ENCODE results near the gene MYH4.

Gene MYH4

DNA sequence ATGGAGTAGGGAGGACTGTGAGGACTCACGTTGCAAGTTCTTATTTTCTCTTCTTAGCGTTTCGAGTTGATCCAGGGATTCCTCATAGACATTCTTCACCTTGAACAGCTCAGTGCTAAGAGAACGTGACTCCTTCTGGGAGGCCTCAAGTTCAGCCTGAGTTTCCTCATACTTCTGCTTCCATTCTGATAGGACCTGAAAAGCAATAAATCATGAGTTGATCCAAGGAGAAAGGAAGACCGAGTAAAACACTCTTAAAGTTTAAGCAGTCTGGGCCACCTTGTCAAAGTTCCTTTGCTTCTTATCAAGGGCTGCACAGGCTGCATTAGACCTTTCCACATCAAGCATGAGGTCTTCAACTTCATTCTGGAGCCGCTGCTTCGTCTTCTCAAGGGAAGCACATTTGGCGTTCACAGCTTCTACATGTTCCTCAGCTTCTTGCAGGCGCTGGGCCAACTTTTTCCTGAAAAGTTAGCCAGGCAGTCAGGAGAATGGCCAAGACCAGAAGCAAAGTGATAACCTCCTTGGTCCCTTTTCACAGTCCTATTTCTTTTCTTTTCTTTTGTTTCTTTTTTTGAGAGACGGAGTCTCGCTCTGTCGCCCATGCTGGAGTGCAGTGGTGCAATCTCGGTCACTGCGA is 72.7 kb downstream of the MYH4 start:
- TF ChIP-seq, protein P1, sequence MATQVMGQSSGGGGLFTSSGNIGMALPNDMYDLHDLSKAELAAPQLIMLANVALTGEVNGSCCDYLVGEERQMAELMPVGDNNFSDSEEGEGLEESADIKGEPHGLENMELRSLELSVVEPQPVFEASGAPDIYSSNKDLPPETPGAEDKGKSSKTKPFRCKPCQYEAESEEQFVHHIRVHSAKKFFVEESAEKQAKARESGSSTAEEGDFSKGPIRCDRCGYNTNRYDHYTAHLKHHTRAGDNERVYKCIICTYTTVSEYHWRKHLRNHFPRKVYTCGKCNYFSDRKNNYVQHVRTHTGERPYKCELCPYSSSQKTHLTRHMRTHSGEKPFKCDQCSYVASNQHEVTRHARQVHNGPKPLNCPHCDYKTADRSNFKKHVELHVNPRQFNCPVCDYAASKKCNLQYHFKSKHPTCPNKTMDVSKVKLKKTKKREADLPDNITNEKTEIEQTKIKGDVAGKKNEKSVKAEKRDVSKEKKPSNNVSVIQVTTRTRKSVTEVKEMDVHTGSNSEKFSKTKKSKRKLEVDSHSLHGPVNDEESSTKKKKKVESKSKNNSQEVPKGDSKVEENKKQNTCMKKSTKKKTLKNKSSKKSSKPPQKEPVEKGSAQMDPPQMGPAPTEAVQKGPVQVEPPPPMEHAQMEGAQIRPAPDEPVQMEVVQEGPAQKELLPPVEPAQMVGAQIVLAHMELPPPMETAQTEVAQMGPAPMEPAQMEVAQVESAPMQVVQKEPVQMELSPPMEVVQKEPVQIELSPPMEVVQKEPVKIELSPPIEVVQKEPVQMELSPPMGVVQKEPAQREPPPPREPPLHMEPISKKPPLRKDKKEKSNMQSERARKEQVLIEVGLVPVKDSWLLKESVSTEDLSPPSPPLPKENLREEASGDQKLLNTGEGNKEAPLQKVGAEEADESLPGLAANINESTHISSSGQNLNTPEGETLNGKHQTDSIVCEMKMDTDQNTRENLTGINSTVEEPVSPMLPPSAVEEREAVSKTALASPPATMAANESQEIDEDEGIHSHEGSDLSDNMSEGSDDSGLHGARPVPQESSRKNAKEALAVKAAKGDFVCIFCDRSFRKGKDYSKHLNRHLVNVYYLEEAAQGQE (IDR thresholded peaks at IDR 0.05; ENCODE audit: insufficient read depth in 1 of 2, low read depth in 2 of 2, low read length in 2 of 2), result no peak
- TF ChIP-seq TAF1 (IDR thresholded peaks at IDR 0.05; ENCODE audit: borderline replicate concordance, insufficient read depth, low read length), result no peak
- TF ChIP-seq POLR2AphosphoS5 (IDR thresholded peaks at IDR 0.05; ENCODE audit: low read depth, low read length), result no peak
- TF ChIP-seq FOXP2 (optimal IDR thresholded peaks at IDR 0.05; ENCODE audit: borderline replicate concordance, extremely low read depth, extremely low read length, insufficient read depth), result no peak
- TF ChIP-seq SIN3A (IDR thresholded peaks at IDR 0.05; ENCODE audit: borderline replicate concordance, insufficient read depth, low read length), result no peak

DNA sequence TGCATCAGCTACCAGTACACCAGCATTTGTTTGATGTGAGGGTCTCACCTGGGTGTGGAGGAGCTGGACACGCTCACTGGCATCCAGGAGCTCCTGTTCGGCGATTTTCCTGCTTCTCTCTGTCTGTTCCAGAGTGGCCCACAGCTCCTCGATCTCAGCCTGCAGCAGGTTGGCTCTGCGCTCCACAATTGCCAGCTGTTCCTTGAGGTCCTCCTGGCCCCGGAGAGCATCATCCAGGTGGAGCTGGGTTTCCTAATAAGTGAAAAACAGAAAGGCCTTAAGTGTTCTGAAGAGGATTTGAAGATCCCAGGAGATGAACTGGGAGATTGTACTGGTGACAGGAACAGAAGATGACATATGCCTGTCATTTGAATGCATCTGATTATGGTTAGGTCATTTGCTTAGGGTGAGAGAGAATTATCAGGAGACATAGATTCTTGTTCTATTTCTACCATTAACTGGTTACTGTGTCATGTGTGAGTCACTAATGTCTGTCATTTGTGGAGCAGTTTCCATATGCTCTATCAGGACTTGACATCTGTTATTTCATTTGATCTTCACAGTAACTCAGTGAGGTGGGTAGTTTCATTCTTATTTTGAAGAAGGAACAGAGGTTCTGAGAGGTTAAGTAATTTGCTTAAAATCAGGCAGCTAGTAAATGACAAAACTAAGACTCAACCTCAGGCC is 75.0 kb downstream of the MYH4 start:
- TF ChIP-seq SIN3A (IDR thresholded peaks at IDR 0.05; ENCODE audit: borderline replicate concordance, insufficient read depth, low read length), result no peak
- no peak for TF ChIP-seq POLR2AphosphoS5 (IDR thresholded peaks at IDR 0.05; ENCODE audit: low read depth, low read length)
